Activated B cell treated with CpG ODN at 0.5 μM for 24 hours (primary cell): ENCODE data around the gene FMOD. TPM values are rescaled to one million over a fixed set of nuclear protein-coding genes. Genes with fewer than 3 reads are reported as not detected.

Experiments used
- ATAC-seq: fragments of 200-7000 bp; cut with Tn5 transposase; one replicate; pipeline ENCODE4 v1.10.0; 2021; ENCODE audit warnings: low read depth, mild to moderate bottlenecking, moderate library complexity
- CTCF ChIA-PET: fragments of 350-600 bp; sonication (Branson Sonifier 250); formaldehyde crosslinking; loops from one replicate; lab custom pipeline; 2021; ENCODE audit warnings: antibody characterized with exemption; lab: Charles Lee
- POLR2A ChIA-PET: fragments of 350-600 bp; sonication (Branson Sonifier 250); formaldehyde crosslinking; loops from one replicate; lab custom pipeline; 2021; ENCODE audit warnings: antibody characterized with exemption; lab: Charles Lee
- DNase-seq: peaks from one replicate; pipeline ENCODE4 v3.0.0; 2022
- H3K27ac Mint-ChIP-seq: one replicate; pipeline ENCODE4 v1.8.0; 2020; ENCODE audit warnings: mixed read lengths
- H3K27me3 Mint-ChIP-seq: one replicate; pipeline ENCODE4 v1.8.0; 2021; ENCODE audit warnings: mixed read lengths
- H3K36me3 Mint-ChIP-seq: one replicate; pipeline ENCODE4 v1.8.0; 2021; ENCODE audit warnings: low read depth, mixed read lengths
- H3K4me1 Mint-ChIP-seq: one replicate; pipeline ENCODE4 v1.8.0; 2021; ENCODE audit warnings: mixed read lengths
- H3K4me3 Mint-ChIP-seq: one replicate; pipeline ENCODE4 v1.8.0; 2020; ENCODE audit warnings: mild to moderate bottlenecking, mixed read lengths
- H3K9me3 Mint-ChIP-seq: one replicate; pipeline ENCODE4 v1.8.0; 2020; ENCODE audit warnings: mixed read lengths
- intact Hi-C: fragments of 100-400 bp; cut with micrococcal nuclease; formaldehyde crosslinking; loops from one replicate; pipeline ENCODE4 v1.15.1; 2024
- total RNA-seq: library from RNA; stranded (reverse); gene quantifications from 2 replicates; pipeline ENCODE4 v1.2.3, GENCODE V29; 2022
- TF ChIP-seq, protein P1 (sequence below): fragments of 200-600 bp; IDR thresholded peaks from one replicate; pipeline ENCODE4 v1.8.0; 2022; ENCODE audit warnings: antibody characterized with exemption, mild to moderate bottlenecking

FMOD gene
- total RNA-seq, 1 donor from 2014 or later: not detected

- Mint-ChIP-seq H3K36me3 (peaks cover 72% of the 10 kb centered on the region), H3K27me3 (no peaks in the 10 kb centered on the region), H3K27ac (peak overlapping the region; percentile 95), H3K4me3 (peak overlapping the region; percentile 92), H3K9me3 (no peaks in the 10 kb centered on the region), H3K4me1 (peaks cover 73% of the 10 kb centered on the region)
- no peak for DNase-seq
- no peak for ATAC-seq
- intact Hi-C loops: no loop called here
- CTCF ChIA-PET: interaction anchor here (1.1 to 9.7 kb wide), 10 partner anchors 10 to 181 kb away, joined by 5 to 199 read pairs (median 9); no protein-coding TSS in a partner anchor
- POLR2A ChIA-PET: interaction anchor here (1.0 to 14.7 kb wide), 8 partner anchors 8 to 74 kb away, joined by 4 to 1942 read pairs (median 39); no protein-coding TSS in a partner anchor
- TF ChIP-seq, protein P1, sequence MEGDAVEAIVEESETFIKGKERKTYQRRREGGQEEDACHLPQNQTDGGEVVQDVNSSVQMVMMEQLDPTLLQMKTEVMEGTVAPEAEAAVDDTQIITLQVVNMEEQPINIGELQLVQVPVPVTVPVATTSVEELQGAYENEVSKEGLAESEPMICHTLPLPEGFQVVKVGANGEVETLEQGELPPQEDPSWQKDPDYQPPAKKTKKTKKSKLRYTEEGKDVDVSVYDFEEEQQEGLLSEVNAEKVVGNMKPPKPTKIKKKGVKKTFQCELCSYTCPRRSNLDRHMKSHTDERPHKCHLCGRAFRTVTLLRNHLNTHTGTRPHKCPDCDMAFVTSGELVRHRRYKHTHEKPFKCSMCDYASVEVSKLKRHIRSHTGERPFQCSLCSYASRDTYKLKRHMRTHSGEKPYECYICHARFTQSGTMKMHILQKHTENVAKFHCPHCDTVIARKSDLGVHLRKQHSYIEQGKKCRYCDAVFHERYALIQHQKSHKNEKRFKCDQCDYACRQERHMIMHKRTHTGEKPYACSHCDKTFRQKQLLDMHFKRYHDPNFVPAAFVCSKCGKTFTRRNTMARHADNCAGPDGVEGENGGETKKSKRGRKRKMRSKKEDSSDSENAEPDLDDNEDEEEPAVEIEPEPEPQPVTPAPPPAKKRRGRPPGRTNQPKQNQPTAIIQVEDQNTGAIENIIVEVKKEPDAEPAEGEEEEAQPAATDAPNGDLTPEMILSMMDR: no peak
Observed at GRCh38 chr1:203306965-203307541, 43.9 kb downstream of the FMOD start.

GRCh38 chr1:203306089-203306964, 44.6 kb downstream of the FMOD start:
- CTCF ChIA-PET: interaction anchor here (1.1 to 9.7 kb wide), 7 partner anchors 11 to 182 kb away, joined by 5 to 199 read pairs (median 100); no protein-coding TSS in a partner anchor

GRCh38 chr1:203305809-203306088, 45.2 kb downstream of the FMOD start:
- no peaks in the 10 kb centered on the region for H3K9me3 Mint-ChIP-seq
- peaks cover 59% of the 10 kb centered on the region for H3K36me3 Mint-ChIP-seq
- TF ChIP-seq, protein P1: no peak
- ATAC-seq (peak; percentile 7), DNase-seq (no peak)
- ChIA-PET CTCF (interaction anchor here (1.2 to 9.7 kb wide), 5 partner anchors 10 to 35 kb away, joined by 5 to 199 read pairs (median 148); no protein-coding TSS in a partner anchor), POLR2A (interaction anchor here (0.9 to 14.7 kb wide), 9 partner anchors 9 to 320 kb away, joined by 3 to 1942 read pairs (median 10); partner anchors contain the start of gene ATP2B4)
- H3K4me3 Mint-ChIP-seq: peak overlapping the region; percentile 92
- peaks cover 70% of the 10 kb centered on the region for H3K4me1 Mint-ChIP-seq
- H3K27me3 Mint-ChIP-seq: no peaks in the 10 kb centered on the region
- peak overlapping the region; percentile 95 for H3K27ac Mint-ChIP-seq
- intact Hi-C loops: loop anchor here (1.0 kb wide), 4 partner anchors 15 to 33 kb away; no protein-coding TSS in a partner anchor

More at GRCh38 chr1:203306089-203306964, 44.6 kb downstream of the FMOD start:
- TF ChIP-seq, protein P1: no peak
- Mint-ChIP-seq H3K4me3 (peak overlapping the region; percentile 92), H3K36me3 (peaks cover 65% of the 10 kb centered on the region), H3K4me1 (peaks cover 70% of the 10 kb centered on the region), H3K27ac (peak overlapping the region; percentile 95), H3K27me3 (no peaks in the 10 kb centered on the region), H3K9me3 (no peaks in the 10 kb centered on the region)
- POLR2A ChIA-PET: interaction anchor here (0.6 to 14.7 kb wide), 12 partner anchors 7 to 483 kb away, joined by 3 to 1942 read pairs (median 20); partner anchors contain the start of gene ATP2B4
- intact Hi-C loops: no loop called here
- DNase-seq (no peak), ATAC-seq (peak; percentile 6)

GRCh38 chr1:203304919-203305808, 45.8 kb downstream of the FMOD start, which contains the start of gene BTG2:
Gene BTG2, plus strand, starts transcription at chr1:203305519. Its CDS starts 88 bp downstream, at chr1:203305607.
- Mint-ChIP-seq H3K9me3 (no peaks in the 10 kb centered on the region), H3K27me3 (no peaks in the 10 kb centered on the region), H3K36me3 (peaks cover 53% of the 10 kb centered on the region), H3K4me3 (peak within 1 kb of the TSS; percentile 92), H3K27ac (peak within 1 kb of the TSS; percentile 98), H3K4me1 (peaks cover 70% of the 10 kb centered on the region)
- POLR2A ChIA-PET: interaction anchor here (0.5 to 14.7 kb wide), 12 partner anchors 8 to 442 kb away, joined by 3 to 1942 read pairs (median 6); partner anchors contain the start of gene ATP2B4
- intact Hi-C loops: loop anchor here (1.0 kb wide), 4 partner anchors 15 to 33 kb away; no protein-coding TSS in a partner anchor
- CTCF ChIA-PET: interaction anchor here (7.8 to 9.7 kb wide), 4 partner anchors 18 to 34 kb away, joined by 100 to 199 read pairs (median 158); no protein-coding TSS in a partner anchor
- DNase-seq (peak; percentile 86), ATAC-seq (peak; percentile 79)
- TF ChIP-seq, protein P1: no peak
